ENCODE measurements around the gene LRRC8E.

Gene LRRC8E

GRCh38 chr19:7933828-7934725 lies 45.8 kb downstream of the LRRC8E start:
- no peak for DNase-seq

- no peak for DNase-seq
Observed at GRCh38 chr19:7934766-7935165, 46.5 kb downstream of the LRRC8E start.

- DNase-seq: no peak
Observed at GRCh38 chr19:7940841-7941240, 52.5 kb downstream of the LRRC8E start.

GRCh38 chr19:7941895-7942596 lies 53.7 kb downstream of the LRRC8E start:
- DNase-seq: no peak

GRCh38 chr19:7942981-7943443 lies 54.7 kb downstream of the LRRC8E start:
- DNase-seq: no peak

- DNase-seq: peak; percentile 100
Observed at GRCh38 chr19:7943444-7944176, 55.3 kb downstream of the LRRC8E start, which contains the start of gene TIMM44. TSS of gene TIMM44 (minus strand) at chr19:7943666. CDS start at chr19:7943651, 15 bp downstream.

- DNase-seq: peak; percentile 93
Observed at GRCh38 chr19:7944177-7944761, 56.0 kb downstream of the LRRC8E start.

GRCh38 chr19:7947939-7948338 lies 59.6 kb downstream of the LRRC8E start:
- DNase-seq: no peak

Data from fibroblast of skin of right biceps (primary cell).